Measurements from ENCODE around the gene NCOA4.

- TF ChIP-seq, protein P1, sequence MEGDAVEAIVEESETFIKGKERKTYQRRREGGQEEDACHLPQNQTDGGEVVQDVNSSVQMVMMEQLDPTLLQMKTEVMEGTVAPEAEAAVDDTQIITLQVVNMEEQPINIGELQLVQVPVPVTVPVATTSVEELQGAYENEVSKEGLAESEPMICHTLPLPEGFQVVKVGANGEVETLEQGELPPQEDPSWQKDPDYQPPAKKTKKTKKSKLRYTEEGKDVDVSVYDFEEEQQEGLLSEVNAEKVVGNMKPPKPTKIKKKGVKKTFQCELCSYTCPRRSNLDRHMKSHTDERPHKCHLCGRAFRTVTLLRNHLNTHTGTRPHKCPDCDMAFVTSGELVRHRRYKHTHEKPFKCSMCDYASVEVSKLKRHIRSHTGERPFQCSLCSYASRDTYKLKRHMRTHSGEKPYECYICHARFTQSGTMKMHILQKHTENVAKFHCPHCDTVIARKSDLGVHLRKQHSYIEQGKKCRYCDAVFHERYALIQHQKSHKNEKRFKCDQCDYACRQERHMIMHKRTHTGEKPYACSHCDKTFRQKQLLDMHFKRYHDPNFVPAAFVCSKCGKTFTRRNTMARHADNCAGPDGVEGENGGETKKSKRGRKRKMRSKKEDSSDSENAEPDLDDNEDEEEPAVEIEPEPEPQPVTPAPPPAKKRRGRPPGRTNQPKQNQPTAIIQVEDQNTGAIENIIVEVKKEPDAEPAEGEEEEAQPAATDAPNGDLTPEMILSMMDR (conservative IDR thresholded peaks at IDR 0.05; ENCODE audit: low read length), result no peak
- no peak for TF ChIP-seq EZH2phosphoT487 (IDR thresholded peaks at IDR 0.05; ENCODE audit: borderline replicate concordance, low read depth, low read length)
These were observed 32.2 kb downstream of the NCOA4 start for GRCh38 chr10:45997994-45998763.
